Measurements from ENCODE around the gene ASB14. TPM values are rescaled to one million over a fixed set of nuclear protein-coding genes. Genes with fewer than 3 reads are reported as not detected.

Gene ASB14
- under 0.01 TPM in 1 of 2 replicates, not detected in the other for total RNA-seq

DNA sequence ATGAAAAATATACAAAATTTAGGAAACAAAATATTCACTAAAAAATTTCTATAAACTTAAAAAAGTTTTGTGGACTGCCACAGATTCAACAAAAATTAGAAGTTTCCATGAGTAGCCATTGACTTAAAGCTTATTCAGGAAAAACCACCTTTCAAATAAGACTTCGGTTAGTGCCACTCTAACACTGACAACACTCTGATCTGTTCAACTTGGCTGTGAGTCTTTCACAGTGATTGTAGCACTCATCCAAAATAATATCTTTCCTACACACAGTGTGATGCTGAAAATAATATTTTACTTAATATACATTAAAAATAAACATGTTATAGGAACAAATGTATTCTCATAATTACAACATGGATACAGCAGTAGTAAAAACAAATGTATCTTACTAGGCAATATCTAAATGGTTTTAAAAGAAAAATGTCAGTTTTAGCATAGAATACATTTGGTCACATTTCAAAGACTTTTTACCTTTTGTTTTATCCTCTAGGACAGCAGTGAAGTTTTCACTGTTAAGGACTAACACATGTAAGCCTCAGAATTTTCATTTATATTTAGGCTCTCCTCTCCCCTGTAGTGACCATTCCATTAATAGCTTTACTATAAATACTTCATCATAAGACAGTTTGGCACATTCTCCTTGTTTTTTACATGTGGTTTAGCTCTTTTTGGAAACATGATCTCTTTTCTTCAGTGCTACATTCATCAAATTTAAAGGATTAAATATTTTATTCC is at the start of gene ASB14:
Gene ASB14 (minus strand): TSS at position 527 of the 738 bp plus-strand sequence. CDS start 652 bp downstream, outside the sequence.

DNA sequence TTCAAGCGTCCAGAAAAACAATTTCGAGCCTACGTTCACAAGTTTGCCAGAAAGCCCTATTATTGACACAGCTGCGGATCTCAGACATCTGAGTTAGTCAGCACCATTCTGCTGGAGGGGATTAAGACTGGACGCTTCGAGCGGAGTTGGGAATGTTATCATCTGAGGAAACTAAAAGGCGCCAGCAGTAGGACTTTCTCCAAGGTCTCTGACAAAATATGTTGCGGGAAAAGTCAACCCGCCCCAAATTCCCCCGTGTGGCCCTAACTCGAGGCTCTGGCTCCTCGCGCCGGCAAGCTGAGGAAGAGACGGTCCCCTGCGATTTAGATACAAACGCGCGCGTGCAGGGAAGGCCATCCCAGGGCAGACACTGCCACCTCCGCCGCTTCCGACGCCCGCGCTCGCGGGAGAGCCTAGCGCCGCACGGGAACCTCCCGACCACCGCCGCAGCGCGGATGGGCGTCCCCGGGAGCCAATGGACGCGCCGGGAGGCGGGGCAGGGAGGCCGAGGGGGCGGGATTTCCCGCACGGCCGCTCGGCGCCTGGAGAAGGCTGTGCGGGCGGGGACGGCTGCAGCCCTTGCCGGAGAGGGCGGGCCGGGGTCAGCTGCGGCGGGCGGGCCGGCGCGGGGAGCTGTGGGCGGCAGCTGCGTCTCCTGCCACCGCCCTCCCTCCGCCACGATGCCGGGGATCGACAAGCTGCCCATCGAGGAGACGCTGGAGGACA is 65.1 kb downstream of the ASB14 start, which contains the start of gene APPL1:
Gene APPL1 (plus strand): TSS at position 526 of the 726 bp plus-strand sequence. CDS start 155 bp downstream, at position 681.

Other genes with a start within 250 kb of the ASB14 start
- gene SPATA12, start 232.0 kb downstream of the ASB14 start, total RNA-seq: not detected in 2 replicates
- gene IL17RD, start 127.3 kb downstream of the ASB14 start, total RNA-seq: 1.1 and 2.0 TPM in 2 replicates
- 0.14 and 0.65 TPM in 2 replicates for gene HESX1, start 92.7 kb downstream of the ASB14 start, total RNA-seq
- 39.3 and 46.5 TPM in 2 replicates for gene APPL1, start 65.0 kb downstream of the ASB14 start, total RNA-seq